Measurements from ENCODE around the gene IL16. TPM values are rescaled to one million over a fixed set of nuclear protein-coding genes. Genes with fewer than 3 reads are reported as not detected.
A peak's percentile ranks its signal among the peaks of the same experiment; 100 is the strongest.

The IL16 gene
- total RNA-seq, 4 donors from 2014 or later: 8.2 to 19.9 (median 13.7) TPM

DNA sequence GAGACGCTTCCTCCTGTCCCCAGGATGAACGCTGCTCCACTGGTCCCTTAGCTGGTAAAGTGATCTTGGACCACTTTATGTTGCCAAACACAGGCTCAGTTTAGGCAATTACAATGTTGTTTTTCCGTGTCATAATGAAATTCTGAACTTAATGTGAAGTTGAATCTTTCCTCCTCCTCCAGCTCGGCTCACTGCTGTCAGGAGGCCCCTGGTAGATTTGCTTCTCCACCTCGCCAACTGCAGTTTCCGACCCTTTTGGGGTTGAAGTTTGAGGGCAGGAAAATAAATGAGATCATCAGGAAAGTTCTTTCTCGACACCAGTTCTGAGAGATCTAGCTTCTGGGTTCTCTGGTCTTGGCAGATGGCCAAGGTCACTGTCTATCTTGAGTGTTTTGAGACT, 34.8 kb upstream of the IL16 start:
- 73% methylated on average over 7 of the region's 7 CpGs for WGBS
- Histone ChIP-seq H3K9me3 (no peaks in the 10 kb centered on the region), H3K4me1 (peaks cover 44% of the 10 kb centered on the region), H3K36me3 (no peaks in the 10 kb centered on the region), H3K27ac (no peak overlapping the region), H3K4me3 (no peak overlapping the region), H3K27me3 (no peaks in the 10 kb centered on the region)
- no peak for DNase-seq (ENCODE audit: low spot score in 2 of 2)
- no peak for TF ChIP-seq POLR2AphosphoS5 (IDR thresholded peaks at IDR 0.05)
- TF ChIP-seq EP300 (IDR thresholded peaks at IDR 0.05): no peak
- no peak for TF ChIP-seq CTCF (IDR thresholded peaks at IDR 0.05)
- no peak for TF ChIP-seq POLR2A (IDR thresholded peaks at IDR 0.05)

GRCh38 chr15:81163961-81164800, 32.5 kb upstream of the IL16 start:
- no peak for TF ChIP-seq CTCF (IDR thresholded peaks at IDR 0.05)
- no peak for TF ChIP-seq POLR2A (IDR thresholded peaks at IDR 0.05)
- no peak for TF ChIP-seq POLR2AphosphoS5 (IDR thresholded peaks at IDR 0.05)
- TF ChIP-seq EP300 (IDR thresholded peaks at IDR 0.05): no peak
- Histone ChIP-seq H3K9me3 (no peaks in the 10 kb centered on the region), H3K27ac (no peak overlapping the region), H3K4me1 (peaks cover 42% of the 10 kb centered on the region), H3K4me3 (no peak overlapping the region), H3K36me3 (no peaks in the 10 kb centered on the region), H3K27me3 (no peaks in the 10 kb centered on the region)
- DNase-seq (ENCODE audit: low spot score in 2 of 2): no peak
- WGBS: 79% methylated on average over 3 of the region's 3 CpGs

DNA sequence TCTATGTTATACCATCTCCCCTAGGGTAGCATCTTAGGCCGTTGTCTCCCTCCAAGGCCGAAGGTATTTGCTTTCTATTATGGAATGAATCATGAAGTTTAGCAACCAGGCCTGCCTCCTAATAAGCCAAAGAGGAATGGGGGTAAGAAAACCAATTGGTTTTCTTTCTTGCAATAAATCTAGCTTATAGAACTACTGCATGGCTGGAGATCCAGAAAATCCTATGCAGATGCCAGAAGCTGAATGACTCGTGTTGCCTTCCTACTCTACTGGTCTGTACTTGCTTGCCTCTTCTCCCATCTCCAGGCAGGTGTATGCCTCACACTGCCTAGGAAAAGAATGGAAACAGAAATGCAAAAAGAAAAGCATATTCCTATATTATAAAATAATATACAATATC, 31.1 kb upstream of the IL16 start:
- H3K27me3 ChIP-seq: no peaks in the 10 kb centered on the region
- TF ChIP-seq EP300 (IDR thresholded peaks at IDR 0.05): no peak
- TF ChIP-seq CTCF (IDR thresholded peaks at IDR 0.05): no peak
- TF ChIP-seq POLR2AphosphoS5 (IDR thresholded peaks at IDR 0.05): no peak
- no peak for TF ChIP-seq POLR2A (IDR thresholded peaks at IDR 0.05)
- no peaks in the 10 kb centered on the region for H3K36me3 ChIP-seq
- 65% methylated on average over 3 of the region's 3 CpGs for WGBS
- H3K27ac ChIP-seq: no peak overlapping the region
- no peak for DNase-seq (ENCODE audit: low spot score in 2 of 2)
- H3K9me3 ChIP-seq: no peaks in the 10 kb centered on the region
- H3K4me1 ChIP-seq: peaks cover 43% of the 10 kb centered on the region
- H3K4me3 ChIP-seq: no peak overlapping the region

GRCh38 chr15:81166636-81167305, 29.9 kb upstream of the IL16 start:
- Histone ChIP-seq H3K36me3 (no peaks in the 10 kb centered on the region), H3K27ac (peak overlapping the region; percentile 62), H3K27me3 (no peaks in the 10 kb centered on the region), H3K4me1 (peaks cover 41% of the 10 kb centered on the region), H3K4me3 (no peak overlapping the region), H3K9me3 (no peaks in the 10 kb centered on the region)
- no peak for DNase-seq (ENCODE audit: low spot score in 2 of 2)
- TF ChIP-seq POLR2AphosphoS5 (IDR thresholded peaks at IDR 0.05) (no peak), POLR2A (IDR thresholded peaks at IDR 0.05) (no peak), EP300 (IDR thresholded peaks at IDR 0.05) (no peak), CTCF (IDR thresholded peaks at IDR 0.05) (no peak)
- WGBS: 45% methylated on average over 3 of the region's 3 CpGs

DNA sequence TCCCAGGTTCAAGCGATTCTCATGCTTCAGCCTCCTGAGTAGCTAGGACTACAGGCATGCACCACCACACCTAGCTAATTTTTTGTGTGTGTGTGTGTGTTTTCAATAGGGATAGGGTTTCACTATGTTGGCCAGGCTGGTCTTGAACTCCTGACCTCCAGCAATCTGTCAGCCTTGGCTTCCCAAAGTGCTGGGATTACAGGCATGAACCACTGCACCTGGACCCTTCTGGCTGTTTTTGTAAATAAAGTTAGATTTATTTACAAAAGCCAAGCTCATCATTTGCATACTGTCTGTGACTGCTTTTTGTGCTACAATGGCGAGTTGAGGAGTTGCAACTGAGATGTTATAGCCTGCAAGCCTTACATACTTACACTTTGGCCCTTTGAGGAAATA, 28.6 kb upstream of the IL16 start:
- Histone ChIP-seq H3K4me1 (peaks cover 43% of the 10 kb centered on the region), H3K27ac (no peak overlapping the region), H3K36me3 (no peaks in the 10 kb centered on the region), H3K27me3 (no peaks in the 10 kb centered on the region), H3K4me3 (no peak overlapping the region), H3K9me3 (no peaks in the 10 kb centered on the region)
- no peak for DNase-seq (ENCODE audit: low spot score in 2 of 2)
- no peak for TF ChIP-seq POLR2AphosphoS5 (IDR thresholded peaks at IDR 0.05)
- TF ChIP-seq CTCF (IDR thresholded peaks at IDR 0.05): no peak
- TF ChIP-seq POLR2A (IDR thresholded peaks at IDR 0.05): no peak
- TF ChIP-seq EP300 (IDR thresholded peaks at IDR 0.05): no peak
- 89% methylated on average over 2 of the region's 2 CpGs for WGBS
